GM13977 (cell line): ENCODE results near the gene SMOC2.

ENCODE experiments used
- DNase-seq: peaks from one replicate; pipeline ENCODE4 v3.0.0; 2012; ENCODE audit warnings: low spot score
- in situ Hi-C: fragments of 300-500 bp; cut with MboI; formaldehyde crosslinking; loops from one replicate; pipeline ENCODE4 v1.12.0; 2022; ENCODE audit warnings: low sequenced_read_pairs, low pct_unique_long_range_greater_than_20kb, mixed read lengths, inconsistent platforms; ENCODE audit not compliant: unreplicated experiment
- TF ChIP-seq, protein P1 (sequence below): IDR thresholded peaks from 2 replicates; pipeline ENCODE4 v1.5.1; 2012; ENCODE audit warnings: mild to moderate bottlenecking, control low read depth; ENCODE audit not compliant: insufficient read depth; ENCODE audit errors: extremely low read depth, missing control alignments

The SMOC2 gene

DNA sequence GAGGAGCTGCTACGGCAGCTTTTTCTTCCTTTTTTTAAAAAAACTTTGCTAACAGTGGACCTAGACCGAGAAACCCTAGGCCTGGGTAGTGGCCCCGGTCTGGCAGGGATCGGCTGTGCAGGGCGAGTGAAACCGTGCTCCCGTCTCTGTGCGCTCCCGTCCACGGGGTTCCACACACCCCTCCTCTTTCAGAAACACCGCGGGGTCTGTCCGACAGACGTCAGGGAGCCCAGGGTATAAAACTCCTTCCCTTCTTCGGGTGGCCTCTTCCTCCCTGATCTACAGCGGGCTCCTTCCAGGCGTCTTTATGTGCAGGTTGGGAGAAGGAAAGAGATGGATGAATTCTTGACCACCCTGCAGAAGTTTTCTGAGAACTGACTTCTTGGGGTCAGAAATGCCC, 27.1 kb upstream of the SMOC2 start:
- in situ Hi-C loops: no loop called here
- no peak for DNase-seq

DNA sequence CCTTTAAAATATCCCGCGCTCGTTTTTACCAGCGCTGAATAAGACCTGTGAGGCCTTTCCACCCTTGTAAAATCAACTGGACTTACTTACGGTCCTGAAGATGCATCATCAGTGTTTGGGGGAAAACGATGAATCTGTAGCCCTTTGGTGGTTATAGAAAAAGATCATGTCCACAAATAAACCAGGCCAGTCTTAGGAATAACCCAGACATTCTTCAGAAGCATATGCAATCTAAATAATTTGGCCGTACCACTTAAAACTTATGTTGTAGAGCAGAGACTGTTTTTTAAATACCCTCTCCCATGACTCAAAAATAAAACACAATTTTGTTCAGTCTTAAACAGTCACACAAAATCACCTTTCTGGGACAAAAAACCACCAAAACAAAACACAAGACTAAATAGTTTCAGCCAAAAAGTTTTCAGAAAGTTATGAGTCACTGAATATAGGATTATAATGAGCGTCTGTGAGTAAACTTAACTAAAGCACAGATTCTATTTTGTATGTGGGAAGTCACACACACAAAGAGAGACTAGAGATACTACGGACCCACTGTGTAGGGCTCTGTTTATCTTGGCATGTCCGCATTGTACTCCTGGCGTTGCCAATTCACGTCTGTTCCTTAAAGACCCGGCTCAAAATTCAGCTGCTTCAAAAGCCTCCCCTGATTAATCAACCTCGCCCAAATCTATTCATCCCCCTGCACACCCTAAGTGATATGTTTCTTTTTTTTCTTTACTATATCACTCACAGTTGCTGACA, 26.5 kb upstream of the SMOC2 start:
- no peak for DNase-seq
- in situ Hi-C loops: no loop called here
- TF ChIP-seq, protein P1, sequence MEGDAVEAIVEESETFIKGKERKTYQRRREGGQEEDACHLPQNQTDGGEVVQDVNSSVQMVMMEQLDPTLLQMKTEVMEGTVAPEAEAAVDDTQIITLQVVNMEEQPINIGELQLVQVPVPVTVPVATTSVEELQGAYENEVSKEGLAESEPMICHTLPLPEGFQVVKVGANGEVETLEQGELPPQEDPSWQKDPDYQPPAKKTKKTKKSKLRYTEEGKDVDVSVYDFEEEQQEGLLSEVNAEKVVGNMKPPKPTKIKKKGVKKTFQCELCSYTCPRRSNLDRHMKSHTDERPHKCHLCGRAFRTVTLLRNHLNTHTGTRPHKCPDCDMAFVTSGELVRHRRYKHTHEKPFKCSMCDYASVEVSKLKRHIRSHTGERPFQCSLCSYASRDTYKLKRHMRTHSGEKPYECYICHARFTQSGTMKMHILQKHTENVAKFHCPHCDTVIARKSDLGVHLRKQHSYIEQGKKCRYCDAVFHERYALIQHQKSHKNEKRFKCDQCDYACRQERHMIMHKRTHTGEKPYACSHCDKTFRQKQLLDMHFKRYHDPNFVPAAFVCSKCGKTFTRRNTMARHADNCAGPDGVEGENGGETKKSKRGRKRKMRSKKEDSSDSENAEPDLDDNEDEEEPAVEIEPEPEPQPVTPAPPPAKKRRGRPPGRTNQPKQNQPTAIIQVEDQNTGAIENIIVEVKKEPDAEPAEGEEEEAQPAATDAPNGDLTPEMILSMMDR: no peak

More for the DNA sequence above, 27.1 kb upstream of the SMOC2 start:
- TF ChIP-seq, protein P1: no peak

DNA sequence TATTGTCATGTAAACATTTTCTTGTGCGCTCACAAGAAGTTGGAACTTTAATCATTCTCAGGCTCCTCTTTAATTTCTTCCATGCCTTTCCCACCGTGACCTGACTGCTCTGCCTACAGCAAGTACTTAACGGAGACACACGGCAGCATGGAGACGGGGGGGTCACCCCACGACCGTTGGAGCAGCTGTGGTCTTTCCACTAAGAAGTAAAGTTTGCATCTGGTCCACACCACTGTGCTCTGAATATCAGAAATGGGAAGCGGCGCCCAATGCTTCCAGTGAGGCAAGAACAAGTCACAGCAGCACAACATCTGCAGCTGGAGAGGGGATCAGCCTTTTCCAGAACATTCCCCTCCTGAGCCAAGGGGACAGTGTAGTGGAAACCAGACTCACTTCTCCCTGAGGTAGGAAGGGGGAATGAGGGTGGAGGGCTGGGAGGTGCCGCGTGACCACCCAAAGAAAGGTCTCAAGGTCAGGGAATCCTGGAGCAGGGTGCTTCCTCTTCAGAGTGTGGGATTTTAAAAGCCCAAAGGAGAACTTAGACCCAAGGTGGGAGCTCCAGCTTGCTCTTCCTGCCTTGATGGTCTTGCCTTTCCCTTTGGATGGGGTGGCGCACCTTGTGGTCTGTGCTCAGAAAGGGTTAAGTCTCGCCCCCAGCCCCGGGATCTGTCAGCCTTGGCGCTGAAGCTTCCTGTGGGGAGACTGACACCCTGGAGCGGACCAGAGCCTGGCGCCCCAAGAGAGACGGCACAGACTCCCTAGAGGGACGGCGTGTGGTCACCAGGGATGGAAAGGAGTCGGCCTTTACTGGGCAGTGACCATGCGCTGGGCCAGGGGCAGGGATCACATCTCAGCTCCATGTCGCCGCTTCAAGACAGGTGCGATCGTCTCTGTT, 25.6 kb upstream of the SMOC2 start:
- DNase-seq: no peak
- TF ChIP-seq, protein P1: no peak
- in situ Hi-C loops: no loop called here

DNA sequence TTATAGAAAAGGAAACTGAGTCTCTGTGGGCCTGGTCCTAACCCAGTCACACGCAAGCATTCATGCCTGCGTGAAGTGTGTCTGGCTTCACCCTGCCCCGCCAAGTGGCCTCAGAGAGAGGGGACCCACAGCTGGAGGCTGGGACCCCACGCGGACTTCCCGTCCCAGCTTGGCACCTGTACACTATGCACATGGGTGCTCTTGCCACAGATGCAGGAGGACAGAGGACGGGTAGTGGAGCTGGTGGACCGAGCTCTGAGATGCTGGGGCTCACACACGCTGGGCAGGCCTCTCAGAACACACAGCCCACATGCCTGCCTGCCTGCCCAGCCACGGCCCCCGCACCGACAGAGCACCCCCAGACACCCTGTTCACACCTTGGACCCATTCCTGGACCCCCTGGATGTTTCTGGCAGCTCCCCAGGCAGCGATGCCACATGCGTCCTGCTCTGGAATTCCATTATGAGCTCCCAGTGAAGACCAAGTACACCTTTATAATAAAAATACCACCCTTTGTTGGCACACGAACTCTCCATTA, 24.9 kb upstream of the SMOC2 start:
- TF ChIP-seq, protein P1: no peak
- DNase-seq: no peak
- in situ Hi-C loops: no loop called here

DNA sequence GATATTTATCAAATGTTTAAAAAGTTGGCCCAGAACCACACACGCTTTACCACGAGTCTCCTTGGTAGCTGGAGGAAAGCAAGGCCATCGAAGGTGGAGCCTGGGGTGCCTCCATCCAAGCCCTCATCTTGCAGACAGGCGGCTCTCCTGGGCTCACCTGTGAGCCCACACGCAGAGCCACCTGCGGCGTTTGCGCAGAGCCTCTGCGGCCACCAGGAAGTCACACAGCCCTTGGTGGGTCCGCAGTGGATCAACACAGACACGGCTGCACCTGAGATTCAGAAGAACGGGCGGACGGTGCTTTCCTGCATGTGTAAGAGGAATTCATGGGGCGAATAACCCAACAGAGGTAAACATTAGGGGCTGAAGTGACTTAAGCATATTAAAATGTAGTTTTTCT, 24.5 kb upstream of the SMOC2 start:
- no peak for DNase-seq
- TF ChIP-seq, protein P1: no peak
- in situ Hi-C loops: no loop called here

DNA sequence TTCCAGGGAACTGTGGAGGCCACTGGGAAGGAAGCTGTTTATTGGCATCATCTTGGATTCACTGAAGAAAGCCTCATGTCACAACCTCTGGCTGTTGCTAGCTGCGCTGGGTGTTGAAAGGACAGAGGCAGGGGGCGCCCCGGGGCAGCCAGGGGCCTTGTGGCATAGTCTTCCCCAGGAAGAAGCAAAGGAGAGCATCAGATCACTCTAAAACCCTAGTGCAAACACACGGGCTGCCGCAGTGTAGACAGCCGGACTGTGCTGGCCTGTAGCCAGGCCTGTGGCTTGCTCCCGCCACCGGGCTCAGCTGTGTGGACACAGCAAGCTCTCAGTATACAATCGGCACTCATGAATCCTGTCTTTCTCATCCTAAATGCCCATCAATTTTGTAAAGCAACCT, 23.8 kb upstream of the SMOC2 start:
- TF ChIP-seq, protein P1: no peak
- no peak for DNase-seq
- in situ Hi-C loops: no loop called here
